SK-N-SH (cell line): ENCODE measurements around the gene LMO7. TPM values are rescaled to one million over a fixed set of nuclear protein-coding genes. Genes with fewer than 3 reads are reported as not detected.
A peak's percentile ranks its signal among the peaks of the same experiment; 100 is the strongest.

Source experiments
- CTCF ChIA-PET: fragments of 300-600, 350-600 bp; formaldehyde crosslinking; extraction: SDS; loops from one replicate; lab custom pipeline; 2021; lab: Yijun Ruan, JAX
- POLR2A ChIA-PET: fragments of 350-600 bp; sonication (Branson Sonifier 250); formaldehyde crosslinking; extraction: SDS; loops from one replicate; lab custom pipeline; 2020; ENCODE audit warnings: antibody characterized with exemption, inconsistent platforms; lab: Yijun Ruan, JAX
- DNase-seq: peaks from one replicate; pipeline ENCODE4 v3.0.0; 2012
- H2AFZ ChIP-seq: fragments of 200-600 bp; sonication (generic); 2 replicates; pipeline ENCODE4 v1.8.1; 2016; ENCODE audit warnings: antibody characterized with exemption, mild to moderate bottlenecking, low read depth
- H3F3A ChIP-seq: fragments of 200-600 bp; sonication (generic); replicated peaks from 2 replicates; pipeline ENCODE3; 2016; ENCODE audit warnings: antibody characterized with exemption, mild to moderate bottlenecking; ENCODE audit not compliant: insufficient read depth
- H3K27ac ChIP-seq, 2 experiments: fragments of 200-500 bp in 1 of 2; fragments of 200-600 bp in 1 of 2; sonication (Bioruptor generic) in 1 of 2; sonication (generic), shearing (Covaris generic) in 1 of 2; 2 replicates each; pipeline versions ENCODE4 v1.5.1 to v1.6.1; 2014 to 2016; ENCODE audit warnings: low read depth in 2 of 2, inconsistent platforms in 1 of 2, low read length in 1 of 2, mild to moderate bottlenecking in 1 of 2, mixed read lengths in 1 of 2
- H3K27me3 ChIP-seq: fragments of 200-600 bp; sonication (generic), shearing (Covaris generic); 2 replicates; pipeline ENCODE4 v1.6.1; 2016; ENCODE audit warnings: mixed run types; ENCODE audit not compliant: insufficient read depth
- H3K36me3 ChIP-seq, 2 experiments: fragments of 200-500 bp in 1 of 2; fragments of 200-600 bp in 1 of 2; sonication (Bioruptor generic) in 1 of 2; sonication (generic) in 1 of 2; replicated peaks in 1 of 2; 2 replicates each; pipeline versions ENCODE3 to v1.5.1; 2014 to 2016; ENCODE audit warnings: low read length in 1 of 2, mild to moderate bottlenecking in 1 of 2; ENCODE audit not compliant: insufficient read depth in 2 of 2, control insufficient read depth in 1 of 2
- H3K4me1 ChIP-seq, 2 experiments: fragments of 200-500 bp in 1 of 2; fragments of 200-600 bp in 1 of 2; sonication (Bioruptor generic) in 1 of 2; sonication (generic), shearing (Covaris generic) in 1 of 2; 2 replicates each; pipeline versions ENCODE4 v1.5.1 to v1.6.1; 2014 to 2016; ENCODE audit warnings: low read depth in 1 of 2, low read length in 1 of 2, mixed run types in 1 of 2; ENCODE audit not compliant: insufficient read depth in 2 of 2, control insufficient read depth in 1 of 2
- H3K4me2 ChIP-seq: fragments of 200-600 bp; sonication (generic), shearing (Covaris generic); 2 replicates; pipeline ENCODE4 v1.6.1; 2017; ENCODE audit warnings: mixed run types
- H3K4me3 ChIP-seq, 2 experiments: fragments of 200-500 bp in 1 of 2; fragments of 200-600 bp in 1 of 2; sonication (Bioruptor generic) in 1 of 2; sonication (generic), shearing (Covaris generic) in 1 of 2; 2 replicates each; pipeline versions ENCODE4 v1.5.1 to v1.8.1; 2014 to 2016; ENCODE audit warnings: low read depth in 2 of 2, inconsistent platforms in 1 of 2, low read length in 1 of 2, mild to moderate bottlenecking in 1 of 2, mixed read lengths in 1 of 2, moderate library complexity in 1 of 2
- H3K79me2 ChIP-seq: fragments of 200-600 bp; sonication (generic); 2 replicates; pipeline ENCODE4 v1.8.1; 2017; ENCODE audit warnings: mild to moderate bottlenecking; ENCODE audit not compliant: insufficient read depth
- H3K9ac ChIP-seq: fragments of 200-600 bp; sonication (generic); 2 replicates; pipeline ENCODE4 v1.6.1; 2017; ENCODE audit warnings: mixed run types
- H3K9me2 ChIP-seq: fragments of 200-600 bp; sonication (generic); 2 replicates; pipeline ENCODE4 v1.6.1; 2017; ENCODE audit warnings: mixed run types
- H3K9me3 ChIP-seq: fragments of 200-600 bp; sonication (generic); 2 replicates; pipeline ENCODE4 v1.6.1; 2017; ENCODE audit warnings: mixed run types, mild to moderate bottlenecking, moderate library complexity
- H4K20me1 ChIP-seq: fragments of 200-600 bp; sonication (generic); 2 replicates; pipeline ENCODE4 v1.6.1; 2017; ENCODE audit warnings: mild to moderate bottlenecking, mixed run types; ENCODE audit not compliant: insufficient read depth
- GABPA ChIP-seq: IDR thresholded peaks from 2 replicates; pipeline ENCODE4 v1.4.0; 2012; ENCODE audit warnings: low read depth, mild to moderate bottlenecking
- MXI1 ChIP-seq: IDR thresholded peaks from 2 replicates; pipeline ENCODE4 v1.6.1; 2012; ENCODE audit warnings: mild to moderate bottlenecking, low read depth, low read length, improper control_type of control experiment
- POLR2AphosphoS5 ChIP-seq: IDR thresholded peaks from 2 replicates; pipeline ENCODE4 v1.6.1; 2012; ENCODE audit warnings: low read depth, low read length
- RAD21 ChIP-seq: IDR thresholded peaks from 2 replicates; pipeline ENCODE4 v1.6.1; 2012; ENCODE audit warnings: mild to moderate bottlenecking, low read length
- TCF12 ChIP-seq: IDR thresholded peaks from 2 replicates; pipeline ENCODE4 v1.4.0; 2012
- TEAD4 ChIP-seq: IDR thresholded peaks from 2 replicates; pipeline ENCODE4 v1.4.0; 2012; ENCODE audit warnings: mild to moderate bottlenecking, borderline replicate concordance; ENCODE audit not compliant: insufficient read depth
- YY1 ChIP-seq: IDR thresholded peaks from 2 replicates; pipeline ENCODE4 v1.4.0; 2012; ENCODE audit warnings: low read depth, mild to moderate bottlenecking
- WGBS: methylation state at CpG from one replicate; pipeline ENCODE4 v1.1.6; 2017; ENCODE audit warnings: low lambda C conversion rate; 5-methylcytosine and 5-hydroxymethylcytosine counted together
- polyA plus RNA-seq, 3 experiments: library from polyadenylated mRNA; depleted of rRNA; stranded (reverse); fragments of >200 nt; gene quantifications; 2 replicates each; pipeline ENCODE4 v1.2.3, GENCODE V29; 2012
- TF ChIP-seq, protein P1 (sequence below): IDR thresholded peaks from 2 replicates; pipeline ENCODE4 v1.6.1; 2012; ENCODE audit warnings: mild to moderate bottlenecking, low read depth, low read length, moderate library complexity
- TF ChIP-seq, protein P2 (sequence below): fragments of 200-600 bp; sonication (generic); IDR thresholded peaks from 2 replicates; pipeline ENCODE4 v1.6.1; 2017; ENCODE audit warnings: antibody characterized with exemption, mild to moderate bottlenecking, moderate library complexity
- TF ChIP-seq, protein P3 (sequence below): IDR thresholded peaks from 2 replicates; pipeline ENCODE4 v1.4.0; 2012; ENCODE audit warnings: low read depth, borderline replicate concordance
- TF ChIP-seq, protein P4 (sequence below): fragments of 150-350 bp; IDR thresholded peaks from 2 replicates; pipeline ENCODE4 v1.6.1; 2016; ENCODE audit warnings: mild to moderate bottlenecking, low read depth, low read length
- TF ChIP-seq, protein P5 (sequence below): fragments of 150-350 bp; IDR thresholded peaks from 2 replicates; pipeline ENCODE4 v1.6.1; 2017; ENCODE audit warnings: antibody characterized with exemption, low read length, low read depth, borderline replicate concordance

The LMO7 gene
- polyA plus RNA-seq, 1 of the 3 experiments (the other 2 are of a cell fraction), result 83.6 TPM

DNA sequence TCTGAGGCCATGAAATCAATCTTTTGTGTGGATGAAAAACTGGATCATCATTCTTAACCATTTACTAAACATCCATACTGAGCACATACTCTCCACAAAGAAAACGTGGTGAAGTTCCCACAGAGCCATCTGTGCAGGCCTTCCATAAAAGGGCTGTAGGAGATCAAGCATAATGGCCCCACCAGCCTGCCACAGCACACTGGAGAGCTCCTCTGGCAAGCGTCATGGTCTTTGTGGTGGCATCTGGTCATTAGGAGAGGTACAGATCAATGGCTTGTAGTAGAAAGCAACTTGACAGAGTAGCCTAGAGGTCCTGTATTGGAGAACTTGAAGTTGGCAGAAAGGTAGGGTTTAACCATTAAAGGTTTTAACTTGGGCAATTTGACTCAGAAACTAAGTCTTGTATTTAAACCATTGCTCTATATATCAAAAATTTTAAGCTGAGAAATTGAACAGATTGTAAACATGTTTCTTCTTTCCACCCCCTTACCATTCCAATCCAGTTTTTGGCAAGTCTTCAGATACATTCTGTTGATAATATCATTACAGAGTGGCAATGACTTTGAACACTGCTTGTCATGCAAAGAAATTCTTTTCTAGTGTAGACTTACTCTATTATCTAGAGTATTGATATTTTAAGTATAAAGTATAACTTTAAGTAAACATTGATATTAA is 128.3 kb downstream of the LMO7 start:
- no peak overlapping the region for H3K4me2 ChIP-seq
- POLR2A ChIA-PET, result no interaction called here
- H4K20me1 ChIP-seq, result peaks cover 93% of the 10 kb centered on the region
- CTCF ChIA-PET, result interaction anchor here (1.0 to 1.1 kb wide), 3 partner anchors 69 to 113 kb away, joined by 3 to 5 read pairs (median 4); no protein-coding TSS in a partner anchor
- H3K9me3 ChIP-seq, result no peaks in the 10 kb centered on the region
- TF ChIP-seq MXI1, result no peak
- 0 out of 2 replicates have a peak, but pooled peaks have one; percentile 6 for TF ChIP-seq TCF12
- TF ChIP-seq, protein P1, sequence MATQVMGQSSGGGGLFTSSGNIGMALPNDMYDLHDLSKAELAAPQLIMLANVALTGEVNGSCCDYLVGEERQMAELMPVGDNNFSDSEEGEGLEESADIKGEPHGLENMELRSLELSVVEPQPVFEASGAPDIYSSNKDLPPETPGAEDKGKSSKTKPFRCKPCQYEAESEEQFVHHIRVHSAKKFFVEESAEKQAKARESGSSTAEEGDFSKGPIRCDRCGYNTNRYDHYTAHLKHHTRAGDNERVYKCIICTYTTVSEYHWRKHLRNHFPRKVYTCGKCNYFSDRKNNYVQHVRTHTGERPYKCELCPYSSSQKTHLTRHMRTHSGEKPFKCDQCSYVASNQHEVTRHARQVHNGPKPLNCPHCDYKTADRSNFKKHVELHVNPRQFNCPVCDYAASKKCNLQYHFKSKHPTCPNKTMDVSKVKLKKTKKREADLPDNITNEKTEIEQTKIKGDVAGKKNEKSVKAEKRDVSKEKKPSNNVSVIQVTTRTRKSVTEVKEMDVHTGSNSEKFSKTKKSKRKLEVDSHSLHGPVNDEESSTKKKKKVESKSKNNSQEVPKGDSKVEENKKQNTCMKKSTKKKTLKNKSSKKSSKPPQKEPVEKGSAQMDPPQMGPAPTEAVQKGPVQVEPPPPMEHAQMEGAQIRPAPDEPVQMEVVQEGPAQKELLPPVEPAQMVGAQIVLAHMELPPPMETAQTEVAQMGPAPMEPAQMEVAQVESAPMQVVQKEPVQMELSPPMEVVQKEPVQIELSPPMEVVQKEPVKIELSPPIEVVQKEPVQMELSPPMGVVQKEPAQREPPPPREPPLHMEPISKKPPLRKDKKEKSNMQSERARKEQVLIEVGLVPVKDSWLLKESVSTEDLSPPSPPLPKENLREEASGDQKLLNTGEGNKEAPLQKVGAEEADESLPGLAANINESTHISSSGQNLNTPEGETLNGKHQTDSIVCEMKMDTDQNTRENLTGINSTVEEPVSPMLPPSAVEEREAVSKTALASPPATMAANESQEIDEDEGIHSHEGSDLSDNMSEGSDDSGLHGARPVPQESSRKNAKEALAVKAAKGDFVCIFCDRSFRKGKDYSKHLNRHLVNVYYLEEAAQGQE, result peak; percentile 55; the same call in 1 of the 2 replicates
- TF ChIP-seq, all 33 proteins: peak for 2
- no peak overlapping the region for H3K4me3 ChIP-seq
- peaks cover 54% of the 10 kb centered on the region for H3F3A ChIP-seq
- H3K9ac ChIP-seq, result no peak overlapping the region
- DNase-seq, result no peak
- H3K9me2 ChIP-seq, result no peaks in the 10 kb centered on the region
- no peaks in the 10 kb centered on the region for H3K27me3 ChIP-seq
- H3K4me1 ChIP-seq, result peaks cover 18 to 33% of the 10 kb centered on the region in 2 experiments
- WGBS, result 48% methylated on average over 2 of the region's 2 CpGs
- peaks cover 100% of the 10 kb centered on the region for H3K79me2 ChIP-seq
- H3K36me3 ChIP-seq, result peaks cover 17 to 54% of the 10 kb centered on the region in 2 experiments
- peak overlapping the region in 1 of 2 experiments; percentile 32; a peak in 1 of 4 replicates for H3K27ac ChIP-seq
- H2AFZ ChIP-seq, result no peak overlapping the region

DNA sequence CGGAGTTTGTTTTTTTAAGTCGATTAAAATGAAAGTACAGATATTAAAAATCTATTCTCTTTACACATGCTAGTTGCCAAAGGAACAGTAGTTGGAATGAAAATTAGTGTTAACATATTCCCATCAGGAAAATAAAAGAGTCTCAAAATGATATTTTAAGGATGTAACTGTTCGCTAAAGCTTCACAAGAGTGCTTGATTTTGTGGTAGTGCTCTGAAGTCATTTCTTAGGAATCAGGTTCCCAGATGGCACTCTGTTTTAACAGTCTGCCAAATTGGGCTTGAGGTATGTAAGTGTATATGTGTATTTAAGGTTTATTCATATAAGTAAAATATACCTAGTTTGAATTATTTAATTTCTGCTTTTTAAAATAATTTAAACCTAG is 128.8 kb downstream of the LMO7 start:
- peak overlapping the region in 1 of 2 experiments; percentile 32; a peak in 1 of 4 replicates for H3K27ac ChIP-seq
- H4K20me1 ChIP-seq, result peaks cover 93% of the 10 kb centered on the region
- peaks cover 60% of the 10 kb centered on the region for H3F3A ChIP-seq
- no peak overlapping the region for H3K4me2 ChIP-seq
- 94% methylated on average over 3 of the region's 3 CpGs for WGBS
- ChIA-PET POLR2A (no interaction called here), CTCF (interaction anchor here (1.0 to 1.1 kb wide), 2 partner anchors 69 to 112 kb away, joined by 4 to 5 read pairs; no protein-coding TSS in a partner anchor)
- no peaks in the 10 kb centered on the region for H3K9me3 ChIP-seq
- H3K4me1 ChIP-seq, result peaks cover 21 to 39% of the 10 kb centered on the region in 2 experiments
- H3K27me3 ChIP-seq, result no peaks in the 10 kb centered on the region
- peaks cover 100% of the 10 kb centered on the region for H3K79me2 ChIP-seq
- H3K4me3 ChIP-seq, result no peak overlapping the region
- no peak overlapping the region for H3K9ac ChIP-seq
- H2AFZ ChIP-seq, result no peak overlapping the region
- DNase-seq, result no peak
- peaks cover 17 to 49% of the 10 kb centered on the region in 2 experiments for H3K36me3 ChIP-seq
- H3K9me2 ChIP-seq, result no peaks in the 10 kb centered on the region
- TF ChIP-seq YY1 (no peak), POLR2AphosphoS5 (no peak), GABPA (no peak), RAD21 (no peak), TEAD4 (no peak), TCF12 (no peak)
- TF ChIP-seq, protein P1, result no peak
- TF ChIP-seq, protein P2, sequence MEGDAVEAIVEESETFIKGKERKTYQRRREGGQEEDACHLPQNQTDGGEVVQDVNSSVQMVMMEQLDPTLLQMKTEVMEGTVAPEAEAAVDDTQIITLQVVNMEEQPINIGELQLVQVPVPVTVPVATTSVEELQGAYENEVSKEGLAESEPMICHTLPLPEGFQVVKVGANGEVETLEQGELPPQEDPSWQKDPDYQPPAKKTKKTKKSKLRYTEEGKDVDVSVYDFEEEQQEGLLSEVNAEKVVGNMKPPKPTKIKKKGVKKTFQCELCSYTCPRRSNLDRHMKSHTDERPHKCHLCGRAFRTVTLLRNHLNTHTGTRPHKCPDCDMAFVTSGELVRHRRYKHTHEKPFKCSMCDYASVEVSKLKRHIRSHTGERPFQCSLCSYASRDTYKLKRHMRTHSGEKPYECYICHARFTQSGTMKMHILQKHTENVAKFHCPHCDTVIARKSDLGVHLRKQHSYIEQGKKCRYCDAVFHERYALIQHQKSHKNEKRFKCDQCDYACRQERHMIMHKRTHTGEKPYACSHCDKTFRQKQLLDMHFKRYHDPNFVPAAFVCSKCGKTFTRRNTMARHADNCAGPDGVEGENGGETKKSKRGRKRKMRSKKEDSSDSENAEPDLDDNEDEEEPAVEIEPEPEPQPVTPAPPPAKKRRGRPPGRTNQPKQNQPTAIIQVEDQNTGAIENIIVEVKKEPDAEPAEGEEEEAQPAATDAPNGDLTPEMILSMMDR, result no peak
- TF ChIP-seq, protein P3, sequence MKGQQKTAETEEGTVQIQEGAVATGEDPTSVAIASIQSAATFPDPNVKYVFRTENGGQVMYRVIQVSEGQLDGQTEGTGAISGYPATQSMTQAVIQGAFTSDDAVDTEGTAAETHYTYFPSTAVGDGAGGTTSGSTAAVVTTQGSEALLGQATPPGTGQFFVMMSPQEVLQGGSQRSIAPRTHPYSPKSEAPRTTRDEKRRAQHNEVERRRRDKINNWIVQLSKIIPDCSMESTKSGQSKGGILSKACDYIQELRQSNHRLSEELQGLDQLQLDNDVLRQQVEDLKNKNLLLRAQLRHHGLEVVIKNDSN, result no peak
- TF ChIP-seq, protein P4, sequence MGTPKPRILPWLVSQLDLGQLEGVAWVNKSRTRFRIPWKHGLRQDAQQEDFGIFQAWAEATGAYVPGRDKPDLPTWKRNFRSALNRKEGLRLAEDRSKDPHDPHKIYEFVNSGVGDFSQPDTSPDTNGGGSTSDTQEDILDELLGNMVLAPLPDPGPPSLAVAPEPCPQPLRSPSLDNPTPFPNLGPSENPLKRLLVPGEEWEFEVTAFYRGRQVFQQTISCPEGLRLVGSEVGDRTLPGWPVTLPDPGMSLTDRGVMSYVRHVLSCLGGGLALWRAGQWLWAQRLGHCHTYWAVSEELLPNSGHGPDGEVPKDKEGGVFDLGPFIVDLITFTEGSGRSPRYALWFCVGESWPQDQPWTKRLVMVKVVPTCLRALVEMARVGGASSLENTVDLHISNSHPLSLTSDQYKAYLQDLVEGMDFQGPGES, result no peak
- TF ChIP-seq, protein P5, sequence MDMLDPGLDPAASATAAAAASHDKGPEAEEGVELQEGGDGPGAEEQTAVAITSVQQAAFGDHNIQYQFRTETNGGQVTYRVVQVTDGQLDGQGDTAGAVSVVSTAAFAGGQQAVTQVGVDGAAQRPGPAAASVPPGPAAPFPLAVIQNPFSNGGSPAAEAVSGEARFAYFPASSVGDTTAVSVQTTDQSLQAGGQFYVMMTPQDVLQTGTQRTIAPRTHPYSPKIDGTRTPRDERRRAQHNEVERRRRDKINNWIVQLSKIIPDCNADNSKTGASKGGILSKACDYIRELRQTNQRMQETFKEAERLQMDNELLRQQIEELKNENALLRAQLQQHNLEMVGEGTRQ, result no peak
